Hepatocyte (in vitro differentiated cells): ENCODE measurements around the gene EEF2K.

ENCODE experiments used
- CTCF ChIP-seq: fragments of 200-600 bp; sonication (generic); IDR thresholded peaks from 2 replicates; pipeline ENCODE4 v1.5.1; 2016; ENCODE audit warnings: antibody characterized with exemption, mild to moderate bottlenecking; ENCODE audit not compliant: poor library complexity
- EZH2 ChIP-seq: fragments of 200-600 bp; sonication (generic); IDR thresholded peaks from 2 replicates; pipeline ENCODE4 v1.6.1; 2016; ENCODE audit warnings: antibody characterized with exemption, mild to moderate bottlenecking, borderline replicate concordance
- EZH2phosphoT487 ChIP-seq: fragments of 200-600 bp; sonication (generic); IDR thresholded peaks from one replicate; pipeline ENCODE4 v1.6.1; 2018; ENCODE audit warnings: antibody characterized with exemption, mild to moderate bottlenecking, low read depth, moderate library complexity; ENCODE audit not compliant: unreplicated experiment, severe bottlenecking

DNA sequence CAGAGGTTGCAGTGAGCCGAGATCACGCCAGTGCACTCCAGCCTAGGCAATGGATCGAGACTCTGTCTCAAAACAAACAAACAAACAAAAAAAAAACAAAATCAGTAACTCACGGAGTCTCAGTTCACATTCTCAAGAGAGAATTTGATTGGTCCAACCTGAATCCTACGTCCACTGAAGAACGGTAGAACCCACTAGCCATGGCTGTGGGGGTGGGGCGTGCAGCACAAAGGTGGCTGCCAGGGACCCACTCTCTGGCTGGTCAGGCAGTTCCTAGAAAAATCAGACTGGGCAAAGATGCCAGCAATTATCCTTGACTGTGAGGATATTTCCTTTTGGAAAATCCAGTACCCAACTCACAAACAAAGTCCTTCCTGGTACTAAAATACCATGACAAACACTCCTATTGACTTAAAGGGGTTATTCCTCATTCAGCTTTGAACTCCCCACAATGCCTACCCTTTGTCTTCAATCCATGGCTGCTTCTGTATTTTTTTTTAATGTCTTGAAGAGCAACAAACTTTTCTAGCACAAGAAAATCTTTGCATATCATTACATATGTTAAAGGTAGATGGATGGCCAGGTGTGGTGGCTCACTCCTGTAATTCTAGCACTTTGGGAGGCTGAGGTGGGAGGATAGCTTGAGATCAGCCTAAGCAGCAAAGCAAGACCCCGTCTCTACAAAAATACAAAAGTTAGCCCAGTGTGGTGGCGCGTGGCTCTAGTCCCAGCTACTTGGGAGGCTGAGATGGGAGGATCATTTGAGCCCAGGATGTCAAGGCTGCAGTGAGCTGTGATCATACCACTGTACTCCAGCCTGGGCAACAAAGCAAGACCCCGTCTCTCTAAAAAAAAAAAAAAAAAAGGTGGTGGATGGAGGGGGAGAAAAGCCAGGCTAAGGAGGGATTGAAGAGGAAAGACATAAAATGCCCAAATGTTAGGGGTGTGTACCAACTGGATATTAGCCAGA, 87.3 kb downstream of the EEF2K start:
- TF ChIP-seq CTCF (no peak), EZH2 (no peak), EZH2phosphoT487 (no peak)
